Measurements from ENCODE around the gene STAC2.

DNA sequence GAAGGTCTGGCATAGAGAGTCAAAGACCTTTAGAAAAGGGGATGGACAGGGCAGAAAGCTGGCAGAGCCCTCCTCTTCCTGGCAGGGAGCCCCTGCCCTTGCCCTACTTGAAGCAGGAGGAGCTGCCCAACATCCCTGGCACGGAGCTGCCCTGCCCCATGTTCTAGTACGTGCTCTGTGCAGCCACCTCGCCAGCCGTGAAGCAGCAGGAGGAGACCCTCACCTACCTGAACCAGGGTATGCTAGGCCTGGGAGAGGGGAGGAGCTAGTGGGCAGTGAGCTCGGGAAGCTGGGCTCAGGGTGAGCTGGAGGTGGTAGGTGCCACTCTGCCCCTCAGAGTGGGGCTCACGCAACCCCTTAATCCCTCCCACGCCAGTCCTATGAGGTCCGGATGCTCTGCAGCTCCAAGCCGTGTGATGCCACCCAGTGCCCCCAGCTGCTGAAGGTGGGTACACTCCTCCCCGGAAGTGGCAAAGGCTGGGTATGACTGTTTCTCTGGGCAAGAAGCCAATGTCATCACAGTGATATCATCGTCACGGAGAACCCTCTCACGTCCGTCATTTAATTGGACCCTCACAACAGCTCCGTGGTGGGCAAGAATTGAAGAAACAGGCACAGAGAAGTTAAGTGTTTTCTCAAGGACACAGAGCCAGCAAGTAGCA lies 12.7 kb upstream of the STAC2 start:
- TF ChIP-seq, protein P1, sequence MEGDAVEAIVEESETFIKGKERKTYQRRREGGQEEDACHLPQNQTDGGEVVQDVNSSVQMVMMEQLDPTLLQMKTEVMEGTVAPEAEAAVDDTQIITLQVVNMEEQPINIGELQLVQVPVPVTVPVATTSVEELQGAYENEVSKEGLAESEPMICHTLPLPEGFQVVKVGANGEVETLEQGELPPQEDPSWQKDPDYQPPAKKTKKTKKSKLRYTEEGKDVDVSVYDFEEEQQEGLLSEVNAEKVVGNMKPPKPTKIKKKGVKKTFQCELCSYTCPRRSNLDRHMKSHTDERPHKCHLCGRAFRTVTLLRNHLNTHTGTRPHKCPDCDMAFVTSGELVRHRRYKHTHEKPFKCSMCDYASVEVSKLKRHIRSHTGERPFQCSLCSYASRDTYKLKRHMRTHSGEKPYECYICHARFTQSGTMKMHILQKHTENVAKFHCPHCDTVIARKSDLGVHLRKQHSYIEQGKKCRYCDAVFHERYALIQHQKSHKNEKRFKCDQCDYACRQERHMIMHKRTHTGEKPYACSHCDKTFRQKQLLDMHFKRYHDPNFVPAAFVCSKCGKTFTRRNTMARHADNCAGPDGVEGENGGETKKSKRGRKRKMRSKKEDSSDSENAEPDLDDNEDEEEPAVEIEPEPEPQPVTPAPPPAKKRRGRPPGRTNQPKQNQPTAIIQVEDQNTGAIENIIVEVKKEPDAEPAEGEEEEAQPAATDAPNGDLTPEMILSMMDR (IDR thresholded peaks at IDR 0.05), result no peak
- no peak for TF ChIP-seq EZH2 (IDR thresholded peaks at IDR 0.05; ENCODE audit: borderline replicate concordance, insufficient read depth, low read depth, low read length, poor library complexity, severe bottlenecking)
